CD4-positive, alpha-beta T cell treated with Interleukin-15 for 4 hours (primary cell): Measurements from ENCODE around the gene LPA.
"Not testable (repeated sequence)": the region's sequence is repeated elsewhere in the genome, so short reads cannot be mapped to it uniquely, and the experiment has no call there.

Experiments
- DNase-seq: peaks from one replicate; pipeline ENCODE4 v3.0.0-alpha.2; 2020; ENCODE audit warnings: low spot score

LPA gene

DNA sequence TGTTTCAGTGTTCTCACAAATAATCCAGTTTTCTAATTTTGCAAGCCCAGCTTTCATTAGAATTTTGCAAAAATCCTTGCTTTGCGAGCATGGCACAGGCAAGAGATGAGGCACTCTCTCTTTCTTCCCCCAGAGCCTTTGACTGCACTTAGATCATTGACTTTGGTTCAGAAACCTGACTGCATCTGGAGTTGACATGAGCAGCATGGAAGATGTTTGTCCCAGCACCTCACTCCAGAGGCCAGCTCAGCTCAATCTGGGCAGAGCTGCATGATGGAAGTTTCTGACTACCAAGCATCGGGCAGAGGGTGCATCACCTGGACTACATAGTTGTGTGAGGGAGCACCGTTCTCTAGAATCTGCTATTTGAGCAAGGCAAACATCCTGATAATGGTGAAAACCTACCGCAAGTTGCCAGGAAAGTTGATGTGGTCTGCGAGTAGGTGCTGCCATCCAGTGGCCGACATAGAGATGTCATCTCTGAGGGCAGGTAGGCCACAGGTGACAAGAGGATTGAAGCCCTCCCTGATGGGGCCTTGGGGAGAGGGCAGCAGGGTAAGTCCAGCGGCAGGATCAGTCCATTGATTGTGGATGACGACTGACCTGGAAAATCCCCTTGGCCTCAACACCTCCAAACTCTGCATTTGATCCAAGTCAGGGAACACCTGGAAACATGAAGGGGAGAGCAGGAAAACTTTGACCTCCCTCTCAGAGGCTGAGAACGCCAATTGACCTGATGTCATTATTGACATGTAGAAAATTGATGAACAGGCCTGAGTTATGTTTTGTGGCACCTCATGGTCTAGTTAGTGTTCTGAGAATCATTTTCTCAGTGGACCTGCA is 3.8 kb upstream of the LPA start:
- peak; percentile 9 for DNase-seq

DNA sequence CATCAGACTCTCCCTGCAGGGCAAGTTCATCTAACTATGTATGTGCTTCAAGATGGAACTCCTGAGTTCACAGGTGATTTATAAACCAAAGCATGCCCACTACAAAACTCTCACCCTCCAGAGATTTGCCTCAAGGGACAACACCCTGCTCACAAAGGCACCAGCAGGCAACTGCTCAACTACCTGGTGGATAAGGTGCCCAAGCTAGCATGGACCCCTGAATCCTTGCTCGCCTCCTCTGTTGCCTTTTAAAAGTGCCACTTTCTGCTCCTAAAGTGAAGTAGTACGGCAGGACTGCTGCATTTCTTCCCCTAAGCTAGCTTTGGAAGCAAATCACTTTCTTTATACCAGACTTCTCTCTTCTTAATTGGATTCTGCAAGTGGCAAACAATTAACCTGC is 1.2 kb downstream of the LPA start:
- no peak for DNase-seq

DNA sequence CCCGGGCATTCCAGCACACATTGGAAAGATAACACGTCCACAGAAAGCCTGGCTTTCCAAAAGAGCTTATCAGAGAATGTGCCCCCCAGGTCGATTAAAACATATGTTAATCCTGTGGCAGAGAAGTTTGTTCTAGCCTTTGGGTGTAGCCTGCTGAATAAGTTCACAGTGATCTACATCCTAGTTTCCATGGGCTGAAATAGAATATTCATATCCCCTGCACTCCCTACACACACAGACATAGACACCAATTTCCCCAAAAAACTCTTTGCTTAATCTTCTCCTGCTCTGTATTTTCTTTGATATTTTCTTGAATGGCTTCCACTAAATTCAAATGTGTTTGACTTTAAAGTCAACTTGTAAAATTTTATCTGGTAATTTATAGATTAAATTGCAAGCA is 1.6 kb downstream of the LPA start:
- no peak for DNase-seq

DNA sequence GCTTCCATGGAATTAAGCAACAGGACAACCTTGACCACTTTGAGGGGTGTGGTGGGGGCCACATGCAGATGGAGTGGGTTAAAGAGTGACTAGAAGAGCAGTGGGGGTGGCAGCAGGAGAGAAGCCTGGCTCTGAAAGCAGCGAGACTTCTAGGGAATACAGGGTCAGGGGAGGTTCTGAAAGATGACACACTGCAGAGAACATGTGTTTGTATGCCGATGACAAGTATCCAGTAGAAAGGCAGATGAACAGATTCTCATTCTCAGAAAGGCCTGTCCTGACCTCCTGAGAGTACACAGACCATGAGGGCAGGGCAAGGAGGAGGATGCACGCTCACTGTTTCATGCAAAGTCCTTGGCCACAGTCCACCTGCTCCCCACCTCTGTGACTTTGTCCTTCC is 2.9 kb downstream of the LPA start:
- no peak for DNase-seq

DNA sequence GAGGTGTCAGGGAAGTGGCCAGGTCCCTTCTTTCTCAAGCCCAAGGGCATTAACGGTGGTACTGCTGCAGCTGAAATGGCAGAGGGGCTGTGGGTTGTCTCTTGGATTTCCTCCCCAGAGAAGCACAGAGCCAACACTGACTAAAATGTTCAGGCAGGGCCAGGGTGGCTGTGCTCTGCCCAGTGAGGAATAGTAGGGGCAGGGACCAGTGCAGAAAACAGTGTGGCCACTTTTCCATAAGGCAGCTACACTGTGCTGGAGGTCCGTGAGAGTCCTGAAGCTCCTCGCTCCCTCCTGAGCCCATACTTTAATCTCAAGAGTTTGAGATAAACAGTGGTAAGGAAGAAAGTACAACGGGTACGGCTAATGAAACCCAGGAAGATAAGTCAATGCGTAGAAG is 4.5 kb downstream of the LPA start:
- DNase-seq: no peak

DNA sequence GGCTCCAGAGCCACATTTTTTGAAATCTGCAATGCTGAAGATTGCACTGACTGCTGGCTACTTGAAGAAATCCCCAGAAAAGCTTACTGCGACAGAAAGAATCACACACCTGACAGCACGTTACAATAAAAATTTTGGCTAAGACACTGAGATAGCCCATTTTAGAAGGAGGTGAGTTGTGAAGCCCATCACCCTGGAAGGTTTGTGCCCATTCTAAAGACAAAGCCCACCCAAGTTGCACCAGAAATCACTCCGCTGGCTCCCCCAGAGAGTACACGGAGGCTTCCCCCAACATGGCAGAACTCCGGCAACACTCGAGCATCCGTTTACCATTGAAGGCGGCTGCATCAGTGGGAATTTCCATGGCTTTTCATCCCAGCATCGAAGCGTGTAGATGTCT is 29.4 kb downstream of the LPA start:
- DNase-seq: no peak

- DNase-seq: no peak
Measured at GRCh38 chr6:160595838-160596832, 67.9 kb downstream of the LPA start.

- not testable (repeated sequence) for DNase-seq
Measured at GRCh38 chr6:160595297-160595696, 68.8 kb downstream of the LPA start.

- DNase-seq: no peak
Measured at GRCh38 chr6:160586374-160586773, 77.7 kb downstream of the LPA start.

GRCh38 chr6:160583794-160584193 is 80.3 kb downstream of the LPA start:
- no peak for DNase-seq

DNA sequence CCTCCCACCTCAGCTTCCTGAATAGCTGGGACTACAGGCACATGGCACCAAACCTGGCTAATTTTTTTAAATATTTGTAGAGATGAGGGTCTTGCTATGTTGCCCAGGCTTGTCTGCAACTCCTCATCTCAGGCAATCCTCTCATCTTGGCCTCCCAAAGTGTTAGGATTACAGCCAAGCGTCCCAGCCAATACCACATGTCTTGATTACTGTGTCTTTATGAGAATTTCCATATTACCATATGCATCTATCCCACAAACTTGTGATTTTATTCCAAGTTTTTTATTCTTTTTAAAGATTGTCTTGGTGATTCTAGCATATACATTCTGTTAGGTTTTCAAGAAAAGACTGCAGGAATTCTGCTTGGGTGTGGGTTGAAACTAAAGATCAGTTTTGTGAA is 82.7 kb downstream of the LPA start:
- DNase-seq: no peak

GRCh38 chr6:160578515-160578914 is 85.6 kb downstream of the LPA start:
- not testable (repeated sequence) for DNase-seq

GRCh38 chr6:160573943-160574342 is 90.1 kb downstream of the LPA start:
- DNase-seq: no peak

DNA sequence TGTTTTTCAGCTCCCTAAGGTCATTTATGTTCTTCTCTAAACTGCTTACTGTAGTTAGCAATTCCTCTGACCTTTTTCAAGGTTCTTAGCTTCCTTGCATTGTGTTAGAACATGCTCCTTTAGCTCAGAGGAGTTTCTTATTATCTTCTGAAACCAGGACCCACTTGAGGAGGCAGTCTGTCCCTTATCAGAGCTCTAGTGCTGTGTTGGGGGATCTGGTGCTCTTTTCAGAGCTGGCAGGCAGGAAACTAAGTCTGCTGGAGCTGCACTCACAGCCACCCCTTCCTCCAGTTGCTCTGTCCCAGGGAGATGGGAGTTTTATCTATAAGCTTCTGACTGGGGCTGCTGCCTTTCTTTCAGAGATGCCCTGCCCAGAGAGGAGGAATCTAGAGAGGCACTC is 92.9 kb downstream of the LPA start:
- DNase-seq: not testable (repeated sequence)

GRCh38 chr6:160544802-160545201 is 119.3 kb downstream of the LPA start:
- DNase-seq: no peak

DNA sequence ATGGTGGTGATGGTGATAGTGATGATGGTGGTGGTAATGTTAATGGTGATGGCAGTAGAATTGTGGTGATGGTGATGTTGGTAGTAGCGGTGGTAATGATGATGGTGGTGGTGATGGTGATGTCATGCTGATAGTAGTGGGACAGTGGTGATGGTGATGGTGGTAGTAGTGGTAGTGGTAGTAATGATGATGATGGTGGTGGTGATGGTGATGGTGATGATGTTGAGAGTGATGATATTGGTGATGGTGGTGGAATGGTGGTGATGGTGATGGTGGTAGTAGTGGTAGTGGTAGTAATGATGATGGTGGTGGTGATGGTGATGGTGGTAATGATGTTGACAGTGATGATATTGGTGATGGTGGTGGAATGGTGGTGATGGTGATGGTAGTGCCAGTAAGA is 128.8 kb downstream of the LPA start:
- DNase-seq: no peak

- peak; percentile 63 for DNase-seq
Measured at GRCh38 chr6:160534050-160534696, 129.9 kb downstream of the LPA start.

GRCh38 chr6:160532315-160532714 is 131.8 kb downstream of the LPA start:
- DNase-seq: no peak

DNA sequence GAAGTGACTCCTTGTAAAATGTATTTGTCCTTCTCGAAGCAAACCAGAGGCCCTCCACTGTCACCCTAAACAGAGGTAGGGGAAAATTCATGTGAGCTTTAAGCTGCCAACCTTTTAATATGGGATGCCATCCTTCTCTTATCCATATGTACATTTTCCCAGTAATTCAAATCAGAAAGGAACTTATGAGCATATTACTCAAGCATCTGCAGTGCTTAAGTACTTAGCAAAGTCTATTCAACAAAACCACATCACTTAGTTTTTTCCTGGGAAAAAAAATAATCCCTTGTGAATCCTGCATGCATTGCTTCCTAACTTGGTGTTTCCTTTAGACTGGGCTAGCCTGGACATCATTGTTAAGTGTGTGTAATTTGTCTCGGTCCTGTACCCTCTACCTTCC is 132.2 kb downstream of the LPA start:
- DNase-seq: no peak

GRCh38 chr6:160529524-160529923 is 134.6 kb downstream of the LPA start:
- not testable (repeated sequence) for DNase-seq

DNA sequence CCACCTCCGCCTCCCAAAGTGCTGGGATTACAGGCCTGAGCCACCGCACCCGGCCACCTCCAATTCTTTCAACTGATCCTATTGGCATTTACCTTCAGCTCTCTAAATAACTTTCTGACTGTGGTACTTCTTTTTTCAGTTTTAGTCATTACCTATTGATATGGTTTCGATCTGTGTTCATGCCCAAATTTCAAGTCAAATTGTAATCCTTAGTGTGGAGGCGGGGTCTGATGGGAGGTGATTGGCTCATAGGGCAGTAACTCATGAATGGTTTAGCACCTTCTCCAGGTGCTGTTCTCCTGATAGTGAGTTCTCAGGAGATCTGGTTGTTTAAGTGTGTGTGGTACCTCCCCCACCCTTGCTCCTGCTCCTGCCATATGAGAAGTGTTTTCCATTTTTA is 140.9 kb downstream of the LPA start:
- no peak for DNase-seq
